Adrenal gland (tissue), 5 donors: Measurements from ENCODE around the gene CYP4F3.

Experiments used
- POLR2A ChIP-seq, 2 donors: fragments of 450-650 bp; IDR thresholded peaks; one replicate each; pipeline ENCODE4 v1.6.1; 2017; ENCODE audit warnings: antibody characterized with exemption in 2 of 2, mild to moderate bottlenecking in 2 of 2, moderate library complexity in 1 of 2
- TF ChIP-seq, protein P1 (sequence below), 6 experiments: fragments of 450-650 bp in 4 of 6; fragments of 200-600 bp in 2 of 6; sonication (generic) in 1 of 6; IDR thresholded peaks; 1 replicate in 5 of 6; 2 replicates in 1 of 6; pipeline versions ENCODE4 v1.5.1 to v1.8.0; 2016 to 2021; ENCODE audit warnings: antibody characterized with exemption in 6 of 6, mild to moderate bottlenecking in 2 of 6, moderate library complexity in 1 of 6
- donor health status: DM: no; HTN: no; CAD: no.

DNA sequence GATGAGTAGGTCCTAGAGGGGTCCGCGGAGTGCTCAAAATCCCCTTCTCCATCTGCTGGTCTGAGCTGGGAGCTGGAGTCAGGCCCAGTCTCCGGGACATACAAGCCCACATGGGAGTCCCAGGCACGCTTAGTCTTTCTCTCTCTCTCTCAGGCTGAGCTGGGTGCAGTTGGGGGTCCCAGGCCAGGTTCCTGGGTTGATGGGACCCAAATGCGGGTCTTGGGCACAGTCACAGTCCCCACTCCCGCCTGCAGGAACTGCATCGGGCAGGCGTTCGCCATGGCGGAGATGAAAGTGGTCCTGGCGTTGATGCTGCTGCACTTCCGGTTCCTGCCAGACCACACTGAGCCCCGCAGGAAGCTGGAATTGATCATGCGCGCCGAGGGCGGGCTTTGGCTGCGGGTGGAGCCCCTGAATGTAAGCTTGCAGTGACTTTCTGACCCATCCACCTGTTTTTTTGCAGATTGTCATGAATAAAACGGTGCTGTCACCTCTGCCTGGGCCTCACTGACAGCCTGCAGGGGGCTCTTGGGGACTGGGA lies 56.0 kb downstream of the CYP4F3 start:
- TF ChIP-seq, protein P1, sequence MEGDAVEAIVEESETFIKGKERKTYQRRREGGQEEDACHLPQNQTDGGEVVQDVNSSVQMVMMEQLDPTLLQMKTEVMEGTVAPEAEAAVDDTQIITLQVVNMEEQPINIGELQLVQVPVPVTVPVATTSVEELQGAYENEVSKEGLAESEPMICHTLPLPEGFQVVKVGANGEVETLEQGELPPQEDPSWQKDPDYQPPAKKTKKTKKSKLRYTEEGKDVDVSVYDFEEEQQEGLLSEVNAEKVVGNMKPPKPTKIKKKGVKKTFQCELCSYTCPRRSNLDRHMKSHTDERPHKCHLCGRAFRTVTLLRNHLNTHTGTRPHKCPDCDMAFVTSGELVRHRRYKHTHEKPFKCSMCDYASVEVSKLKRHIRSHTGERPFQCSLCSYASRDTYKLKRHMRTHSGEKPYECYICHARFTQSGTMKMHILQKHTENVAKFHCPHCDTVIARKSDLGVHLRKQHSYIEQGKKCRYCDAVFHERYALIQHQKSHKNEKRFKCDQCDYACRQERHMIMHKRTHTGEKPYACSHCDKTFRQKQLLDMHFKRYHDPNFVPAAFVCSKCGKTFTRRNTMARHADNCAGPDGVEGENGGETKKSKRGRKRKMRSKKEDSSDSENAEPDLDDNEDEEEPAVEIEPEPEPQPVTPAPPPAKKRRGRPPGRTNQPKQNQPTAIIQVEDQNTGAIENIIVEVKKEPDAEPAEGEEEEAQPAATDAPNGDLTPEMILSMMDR (IDR thresholded peaks at IDR 0.05) = no peak
- no peak for TF ChIP-seq POLR2A (IDR thresholded peaks at IDR 0.05)
